GM21367 (cell line): Measurements from ENCODE around the gene PDSS2.
A peak's percentile ranks its signal among the peaks of the same experiment; 100 is the strongest.
"Not testable (repeated sequence)": the region's sequence is repeated elsewhere in the genome, so short reads cannot be mapped to it uniquely, and the experiment has no call there.

Source experiments
- ATAC-seq: cut with Tn5 transposase; IDR thresholded peaks from one replicate; pipeline ENCODE4 v1.9.1; 2021; ENCODE audit not compliant: unreplicated experiment

PDSS2 gene

GRCh38 chr6:107475826-107476225 is 16.5 kb upstream of the PDSS2 start:
- not testable (repeated sequence) for ATAC-seq

- ATAC-seq, result not testable (repeated sequence)
Observed at GRCh38 chr6:107475360-107475759, 16.0 kb upstream of the PDSS2 start.

- no peak for ATAC-seq
Observed at GRCh38 chr6:107473660-107474059, 14.3 kb upstream of the PDSS2 start.

GRCh38 chr6:107470364-107470763 is 11.0 kb upstream of the PDSS2 start:
- no peak for ATAC-seq

GRCh38 chr6:107466062-107466461 is 6.7 kb upstream of the PDSS2 start:
- ATAC-seq, result no peak

- no peak for ATAC-seq
Observed at GRCh38 chr6:107460083-107460631, 793 bp upstream of the PDSS2 start.

- ATAC-seq, result peak; percentile 22
Observed at GRCh38 chr6:107458672-107459282, 587 bp downstream of the PDSS2 start.

- no peak for ATAC-seq
Observed at GRCh38 chr6:107448776-107449175, 10.6 kb downstream of the PDSS2 start.

GRCh38 chr6:107447663-107448216 is 11.6 kb downstream of the PDSS2 start:
- no peak for ATAC-seq

GRCh38 chr6:107444277-107444676 is 15.1 kb downstream of the PDSS2 start:
- ATAC-seq, result no peak

- no peak for ATAC-seq
Observed at GRCh38 chr6:107443608-107444267, 15.6 kb downstream of the PDSS2 start.

- ATAC-seq, result no peak
Observed at GRCh38 chr6:107442938-107443607, 16.3 kb downstream of the PDSS2 start.

- no peak for ATAC-seq
Observed at GRCh38 chr6:107441682-107442081, 17.7 kb downstream of the PDSS2 start.

- no peak for ATAC-seq
Observed at GRCh38 chr6:107440936-107441335, 18.4 kb downstream of the PDSS2 start.

GRCh38 chr6:107439406-107439805 is 20.0 kb downstream of the PDSS2 start:
- ATAC-seq, result no peak

- ATAC-seq, result no peak
Observed at GRCh38 chr6:107437691-107438090, 21.7 kb downstream of the PDSS2 start.

GRCh38 chr6:107436881-107437280 is 22.5 kb downstream of the PDSS2 start:
- ATAC-seq, result no peak

GRCh38 chr6:107435798-107436197 is 23.6 kb downstream of the PDSS2 start:
- ATAC-seq, result no peak

GRCh38 chr6:107434812-107435211 is 24.6 kb downstream of the PDSS2 start:
- ATAC-seq, result no peak

- ATAC-seq, result not testable (repeated sequence)
Observed at GRCh38 chr6:107425951-107426350, 33.4 kb downstream of the PDSS2 start.

GRCh38 chr6:107423474-107423990 is 35.8 kb downstream of the PDSS2 start:
- ATAC-seq, result no peak
